DMS153 treated with DMSO at 0.1 percent for 48 hours (cell line): ENCODE results near the gene AADACL4.
"Not testable (repeated sequence)": the region's sequence is repeated elsewhere in the genome, so short reads cannot be mapped to it uniquely, and the experiment has no call there.

Experiments
- DNase-seq: peaks from one replicate; lab custom pipeline; 2025; ENCODE audit not compliant: unreplicated experiment; lab: John Stamatoyannopoulos, UW

The AADACL4 gene

GRCh38 chr1:12657885-12658512 lies 14.1 kb downstream of the AADACL4 start:
- DNase-seq: not testable (repeated sequence)

GRCh38 chr1:12658531-12659453 lies 14.9 kb downstream of the AADACL4 start:
- peak; percentile 18 for DNase-seq

- no peak for DNase-seq
These were observed 17.8 kb downstream of the AADACL4 start for GRCh38 chr1:12661606-12662219.

GRCh38 chr1:12662556-12662955 lies 18.7 kb downstream of the AADACL4 start:
- DNase-seq: no peak

DNA sequence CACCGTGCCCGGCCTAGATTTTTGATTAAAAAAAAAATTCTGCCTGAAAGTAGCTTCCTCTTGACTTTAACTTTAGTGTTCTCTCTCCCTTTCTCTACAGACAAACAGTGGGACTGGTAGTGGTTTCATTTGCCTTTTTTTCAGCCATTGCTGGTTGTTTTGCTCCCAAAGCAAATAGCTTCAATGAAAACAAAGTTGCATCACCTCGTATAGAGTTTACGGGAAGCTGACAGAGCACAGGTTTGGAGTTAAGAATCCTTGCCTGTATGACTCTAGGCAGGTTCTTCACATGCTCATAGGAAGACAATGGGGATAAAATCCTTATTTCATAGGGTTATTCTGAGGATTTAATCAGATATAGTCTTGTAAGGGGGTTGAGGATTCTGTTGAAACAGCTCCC lies 21.6 kb downstream of the AADACL4 start:
- DNase-seq: no peak

GRCh38 chr1:12666141-12666735 lies 22.4 kb downstream of the AADACL4 start:
- no peak for DNase-seq

GRCh38 chr1:12669529-12670068 lies 25.7 kb downstream of the AADACL4 start:
- DNase-seq: no peak

GRCh38 chr1:12674358-12674757 lies 30.5 kb downstream of the AADACL4 start:
- no peak for DNase-seq

- DNase-seq: not testable (repeated sequence)
These were observed 32.2 kb downstream of the AADACL4 start for GRCh38 chr1:12676122-12676521.

- DNase-seq: no peak
These were observed 33.7 kb downstream of the AADACL4 start for GRCh38 chr1:12677565-12677964.

DNA sequence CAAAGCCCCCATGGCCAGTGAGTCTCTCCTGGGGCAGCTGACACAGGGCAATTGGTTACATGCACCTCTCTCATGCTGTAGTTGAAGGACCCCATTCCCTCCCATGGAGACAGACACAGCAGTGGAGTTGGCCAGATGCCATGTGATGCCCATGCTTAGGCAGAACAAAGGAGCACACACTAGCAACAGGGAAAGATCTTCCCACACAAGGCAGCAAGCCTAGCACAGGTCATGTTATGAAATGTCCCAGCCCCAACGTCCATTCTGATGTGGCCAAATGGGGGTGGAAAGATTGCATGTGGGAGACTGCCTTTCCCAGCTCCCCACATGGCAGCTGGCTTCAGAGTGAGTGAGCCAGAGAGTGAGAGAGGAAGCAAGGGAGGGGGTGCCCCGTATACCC lies 34.5 kb downstream of the AADACL4 start:
- no peak for DNase-seq

DNA sequence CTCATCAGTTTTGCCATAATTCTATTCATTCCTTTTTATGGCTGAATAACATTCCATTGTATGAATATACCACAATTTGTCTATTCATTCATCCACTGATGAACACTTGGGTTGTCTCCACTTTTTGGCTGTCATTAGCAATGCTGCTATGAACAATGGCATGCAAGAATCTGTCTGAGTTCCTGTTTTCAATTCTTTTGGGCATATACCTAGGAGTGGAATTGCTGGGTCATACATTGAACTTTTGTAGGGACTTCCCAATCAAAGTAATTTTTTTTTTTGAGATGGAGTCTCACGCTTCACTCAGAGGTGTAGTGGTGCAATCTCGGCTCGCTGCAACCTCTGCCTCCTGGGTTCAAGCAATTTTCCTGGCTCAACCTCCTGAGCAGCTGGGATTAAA lies 34.9 kb downstream of the AADACL4 start:
- DNase-seq: no peak

DNA sequence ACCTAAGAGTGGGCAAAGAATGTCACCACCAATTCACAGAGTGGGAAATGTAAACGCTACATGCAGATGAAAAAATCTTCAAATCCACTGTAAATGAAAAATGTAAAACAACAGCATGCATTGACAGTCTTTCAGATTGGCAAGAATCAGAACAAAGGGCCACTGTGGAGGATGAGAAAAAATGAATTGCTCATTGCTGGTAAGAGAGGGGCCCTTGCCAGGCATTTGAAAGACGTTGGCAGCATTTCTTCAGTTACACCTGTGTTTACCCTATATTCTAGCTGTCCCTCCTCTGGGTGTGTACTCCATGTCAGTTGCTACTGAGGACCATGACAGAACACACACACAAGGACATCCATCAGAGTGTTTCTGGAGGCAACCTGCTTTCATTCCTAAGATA lies 46.3 kb downstream of the AADACL4 start:
- no peak for DNase-seq

DNA sequence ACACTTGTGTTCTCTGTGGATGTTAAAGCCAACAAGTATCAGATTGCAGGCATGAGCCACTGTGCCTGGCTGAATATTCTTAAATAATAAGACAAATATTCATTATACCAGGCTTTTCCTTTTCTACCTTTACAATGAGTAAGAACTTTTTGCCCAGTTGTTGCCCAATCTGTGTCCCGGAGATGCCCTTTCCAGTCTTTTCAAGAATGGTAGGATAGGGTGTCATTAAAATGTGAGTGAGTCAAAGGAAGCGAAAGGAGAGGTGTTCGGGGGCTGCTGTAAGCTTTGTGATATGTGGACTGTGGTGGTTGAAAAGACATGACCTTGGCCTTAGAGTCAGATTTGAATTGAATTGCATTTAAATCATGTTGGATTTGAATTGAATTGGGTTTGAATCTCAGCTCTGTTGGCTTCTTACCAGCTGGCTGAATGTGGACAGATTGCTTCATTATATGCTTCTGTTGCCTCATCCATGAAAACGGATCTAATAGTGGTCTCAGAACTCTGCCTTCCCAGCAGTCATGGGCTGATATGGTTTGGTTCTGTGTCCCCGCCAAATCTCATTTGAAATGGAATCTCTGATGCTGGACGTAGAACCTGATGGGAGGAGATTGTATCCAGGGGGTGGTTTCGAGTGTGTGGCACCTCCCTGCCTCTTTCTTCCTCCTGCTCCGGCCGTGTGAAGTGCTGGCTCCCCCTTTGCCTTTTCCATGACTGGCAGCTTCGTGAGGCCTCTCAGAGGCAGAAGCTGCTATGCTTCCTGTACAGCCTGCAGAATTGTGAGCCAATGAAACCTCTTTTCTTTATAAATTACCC lies 49.3 kb downstream of the AADACL4 start:
- no peak for DNase-seq

DNA sequence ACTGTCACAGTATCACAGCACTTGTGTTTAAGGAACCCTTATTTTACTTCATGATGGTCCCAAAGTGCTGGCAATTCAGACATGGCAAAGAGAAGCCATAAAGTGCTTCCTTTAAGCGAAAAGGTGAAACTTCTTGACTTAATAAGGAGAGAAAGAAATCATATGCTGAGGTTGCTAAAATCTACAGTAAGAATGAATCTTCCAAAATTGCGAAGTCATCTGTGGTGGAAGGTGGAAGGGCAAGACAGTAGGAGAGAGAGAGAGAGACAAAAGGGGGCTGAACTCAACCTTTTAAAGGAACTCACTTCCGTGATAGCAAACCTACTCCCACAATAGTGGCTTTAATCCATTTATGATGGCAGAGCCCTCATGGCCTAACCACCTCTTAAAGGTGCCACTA lies 52.8 kb downstream of the AADACL4 start:
- no peak for DNase-seq

- DNase-seq: no peak
These were observed 53.5 kb downstream of the AADACL4 start for GRCh38 chr1:12697397-12697796.

- no peak for DNase-seq
These were observed 60.1 kb downstream of the AADACL4 start for GRCh38 chr1:12703821-12704451.

- no peak for DNase-seq
These were observed 62.2 kb downstream of the AADACL4 start for GRCh38 chr1:12706061-12706460.

GRCh38 chr1:12708396-12709090 lies 64.7 kb downstream of the AADACL4 start:
- DNase-seq: no peak
